CD14-positive monocyte (primary cell): ENCODE measurements around the gene KRT26. TPM values are rescaled to one million over a fixed set of nuclear protein-coding genes. Genes with fewer than 3 reads are reported as not detected.

ENCODE experiments used
- DNase-seq, 3 donors: peaks; one replicate each; pipeline ENCODE4 v3.0.0-alpha.2; 2011 to 2022
- H2AFZ ChIP-seq: 2 replicates; pipeline ENCODE4 v1.6.0; 2012; ENCODE audit warnings: mild to moderate bottlenecking, low read depth, low read length, inconsistent platforms; ENCODE audit not compliant: insufficient read depth, poor library complexity, severe bottlenecking
- H3K27ac ChIP-seq, 2 donors: 1 replicate in 1 of 2; 2 replicates in 1 of 2; pipeline ENCODE4 v1.5.1; 2012 to 2013; ENCODE audit warnings: low read length in 2 of 2, control low read depth in 1 of 2, inconsistent platforms in 1 of 2, low read depth in 1 of 2, mild to moderate bottlenecking in 1 of 2
- H3K27me3 ChIP-seq, 2 donors: one replicate each; pipeline versions ENCODE4 v1.6.0 to v1.6.1; 2011 to 2013; ENCODE audit warnings: low read length in 2 of 2; ENCODE audit not compliant: control insufficient read depth in 2 of 2, insufficient read depth in 2 of 2
- H3K36me3 ChIP-seq, 2 donors: replicated peaks in 1 of 2; 1 replicate in 1 of 2; 2 replicates in 1 of 2; pipeline versions ENCODE4 v1.5.1 to v1.6.1; 2012 to 2013; ENCODE audit warnings: low read length in 2 of 2, control low read depth in 1 of 2, inconsistent platforms in 1 of 2, mild to moderate bottlenecking in 1 of 2; ENCODE audit not compliant: insufficient read depth in 2 of 2, control insufficient read depth in 1 of 2
- H3K4me1 ChIP-seq, 2 donors: 1 replicate in 1 of 2; 2 replicates in 1 of 2; pipeline versions ENCODE4 v1.5.1 to v1.6.1; 2012 to 2013; ENCODE audit warnings: low read length in 2 of 2, control low read depth in 1 of 2, inconsistent platforms in 1 of 2, mild to moderate bottlenecking in 1 of 2, moderate library complexity in 1 of 2; ENCODE audit not compliant: insufficient read depth in 2 of 2, control insufficient read depth in 1 of 2
- H3K4me2 ChIP-seq: replicated peaks from 2 replicates; pipeline ENCODE3; 2012; ENCODE audit warnings: low read length, moderate library complexity, mild to moderate bottlenecking; ENCODE audit not compliant: poor library complexity, severe bottlenecking; ENCODE audit errors: extremely low read depth
- H3K4me3 ChIP-seq, 3 experiments: fragments of 200-600 bp in 1 of 3; sonication (generic) in 1 of 3; replicated peaks in 1 of 3; 1 replicate in 2 of 3; 2 replicates in 1 of 3; pipeline ENCODE4 v1.5.1; 2011 to 2013; ENCODE audit warnings: low read length in 3 of 3, mild to moderate bottlenecking in 3 of 3, control low read depth in 2 of 3, low read depth in 2 of 3, inconsistent platforms in 1 of 3, moderate library complexity in 1 of 3
- H3K79me2 ChIP-seq: 2 replicates; pipeline ENCODE4 v1.6.0; 2012; ENCODE audit warnings: mild to moderate bottlenecking, control low read depth, inconsistent platforms, low read length, moderate library complexity; ENCODE audit not compliant: insufficient read depth
- H3K9ac ChIP-seq: 2 replicates; pipeline ENCODE4 v1.6.0; 2017; ENCODE audit warnings: low read length, mild to moderate bottlenecking; ENCODE audit not compliant: insufficient read depth, poor library complexity, severe bottlenecking
- H3K9me3 ChIP-seq, 2 donors: replicated peaks in 1 of 2; 1 replicate in 1 of 2; 2 replicates in 1 of 2; pipeline versions ENCODE4 v1.5.1 to v1.6.1; 2012 to 2013; ENCODE audit warnings: low read length in 2 of 2, control low read depth in 1 of 2; ENCODE audit not compliant: control insufficient read depth in 1 of 2, insufficient read depth in 1 of 2
- H4K20me1 ChIP-seq: 2 replicates; pipeline ENCODE4 v1.6.0; 2012; ENCODE audit warnings: mild to moderate bottlenecking, low read length, control low read depth, moderate library complexity; ENCODE audit not compliant: insufficient read depth
- H3K27ac Mint-ChIP-seq, 7 donors: one replicate each; pipeline ENCODE4 v1.8.0; 2020; ENCODE audit warnings: mild to moderate bottlenecking in 7 of 7, mixed read lengths in 7 of 7, moderate library complexity in 6 of 7, inconsistent platforms in 2 of 7
- H3K27me3 Mint-ChIP-seq, 3 donors: one replicate each; pipeline ENCODE4 v1.8.0; 2021 to 2022; ENCODE audit warnings: low read depth in 3 of 3, mild to moderate bottlenecking in 3 of 3, mixed read lengths in 3 of 3, moderate library complexity in 3 of 3, inconsistent platforms in 1 of 3
- H3K36me3 Mint-ChIP-seq, 2 donors: one replicate each; pipeline ENCODE4 v1.8.0; 2020; ENCODE audit warnings: mixed read lengths in 2 of 2, inconsistent platforms in 1 of 2, mild to moderate bottlenecking in 1 of 2
- H3K4me1 Mint-ChIP-seq: one replicate; pipeline ENCODE4 v1.8.0; 2020; ENCODE audit warnings: mild to moderate bottlenecking, mixed read lengths
- H3K4me3 Mint-ChIP-seq, 2 donors: one replicate each; pipeline ENCODE4 v1.8.0; 2020; ENCODE audit warnings: mild to moderate bottlenecking in 2 of 2, mixed read lengths in 2 of 2, moderate library complexity in 1 of 2
- H3K9me3 Mint-ChIP-seq, 7 donors: one replicate each; pipeline ENCODE4 v1.8.0; 2020 to 2022; ENCODE audit warnings: mixed read lengths in 7 of 7, mild to moderate bottlenecking in 6 of 7, moderate library complexity in 6 of 7, inconsistent platforms in 2 of 7
- CTCF ChIP-seq: fragments of 200-600 bp; IDR thresholded peaks from one replicate; pipeline ENCODE4 v1.8.0; 2022; ENCODE audit warnings: antibody characterized with exemption, mild to moderate bottlenecking
- WGBS: methylation state at CpG from one replicate; pipeline ENCODE4 v1.1.5; 2013; ENCODE audit warnings: missing lambda C conversion rate; ENCODE audit not compliant: insufficient coverage; 5-methylcytosine and 5-hydroxymethylcytosine counted together
- intact Hi-C, 2 donors: fragments of 100-400 bp; cut with micrococcal nuclease; formaldehyde crosslinking; loops; one replicate each; pipeline versions ENCODE4 v1.15.0 to v1.15.1; 2023
- polyA plus RNA-seq, 3 donors: library from polyadenylated mRNA; depleted of rRNA in 1 of 3; unstranded in 2 of 3; stranded (reverse) in 1 of 3; fragments of 300-500 nt in 2 of 3; fragments of >200 nt in 1 of 3; fragmentation: Illumina TruSeq in 2 of 3; gene quantifications; 1 replicate in 2 of 3; 2 replicates in 1 of 3; pipeline ENCODE4 v1.2.3, GENCODE V29; 2012 to 2021

The KRT26 gene
- polyA plus RNA-seq, 3 donors: not detected

- intact Hi-C loops: no loop called here
- no peak for TF ChIP-seq CTCF
- Histone ChIP-seq H3K27ac (no peak overlapping the region), H3K27me3 (peaks cover 0 to 7% of the 10 kb centered on the region in 2 donors), H3K9me3 (peaks cover 21 to 56% of the 10 kb centered on the region in 2 donors), H3K4me2 (no peak overlapping the region), H2AFZ (no peak overlapping the region), H3K4me1 (no peaks in the 10 kb centered on the region), H3K79me2 (no peaks in the 10 kb centered on the region), H3K4me3 (no peak overlapping the region), H3K9ac (no peak overlapping the region), H3K36me3 (no peaks in the 10 kb centered on the region), H4K20me1 (no peaks in the 10 kb centered on the region)
- Mint-ChIP-seq H3K4me3 (peak overlapping the region in 1 of 2 donors; percentile 18), H3K4me1 (no peaks in the 10 kb centered on the region), H3K36me3 (no peaks in the 10 kb centered on the region), H3K9me3 (peaks cover 32 to 58% (median 49%) of the 10 kb centered on the region in 7 donors), H3K27ac (no peak overlapping the region), H3K27me3 (peaks cover 2 to 10% (median 9%) of the 10 kb centered on the region in 3 donors)
- WGBS: no CpG with 5 or more reads among the region's 1 CpG
- no peak for DNase-seq
Measured at GRCh38 chr17:40763752-40764151, 8.2 kb downstream of the KRT26 start.

GRCh38 chr17:40760105-40761016 is 11.6 kb downstream of the KRT26 start:
- no peak overlapping the region for H3K27ac ChIP-seq
- no peak overlapping the region for H3K9ac ChIP-seq
- intact Hi-C loops: no loop called here
- H3K4me3 ChIP-seq: no peak overlapping the region
- Mint-ChIP-seq H3K27ac (no peak overlapping the region), H3K4me1 (no peaks in the 10 kb centered on the region), H3K9me3 (peaks cover 40 to 67% (median 56%) of the 10 kb centered on the region in 7 donors), H3K4me3 (no peak overlapping the region), H3K36me3 (no peaks in the 10 kb centered on the region), H3K27me3 (peaks cover 7 to 22% (median 9%) of the 10 kb centered on the region in 3 donors)
- H3K27me3 ChIP-seq: no peaks in the 10 kb centered on the region
- no CpG with 5 or more reads among the region's 1 CpG for WGBS
- H3K79me2 ChIP-seq: no peaks in the 10 kb centered on the region
- no peak overlapping the region for H2AFZ ChIP-seq
- no peaks in the 10 kb centered on the region for H4K20me1 ChIP-seq
- H3K4me2 ChIP-seq: no peak overlapping the region
- peaks cover 21 to 56% of the 10 kb centered on the region in 2 donors for H3K9me3 ChIP-seq
- H3K36me3 ChIP-seq: no peaks in the 10 kb centered on the region
- no peak for TF ChIP-seq CTCF
- H3K4me1 ChIP-seq: no peaks in the 10 kb centered on the region
- DNase-seq: no peak
